ENCODE data around the gene TTPAL. TPM values are rescaled to one million over a fixed set of nuclear protein-coding genes. Genes with fewer than 3 reads are reported as not detected.

Gene TTPAL
- total and polyA plus RNA-seq, 2 of the 4 experiments (the other 2 are of a cell fraction) = 8.2 to 18.1 TPM

DNA sequence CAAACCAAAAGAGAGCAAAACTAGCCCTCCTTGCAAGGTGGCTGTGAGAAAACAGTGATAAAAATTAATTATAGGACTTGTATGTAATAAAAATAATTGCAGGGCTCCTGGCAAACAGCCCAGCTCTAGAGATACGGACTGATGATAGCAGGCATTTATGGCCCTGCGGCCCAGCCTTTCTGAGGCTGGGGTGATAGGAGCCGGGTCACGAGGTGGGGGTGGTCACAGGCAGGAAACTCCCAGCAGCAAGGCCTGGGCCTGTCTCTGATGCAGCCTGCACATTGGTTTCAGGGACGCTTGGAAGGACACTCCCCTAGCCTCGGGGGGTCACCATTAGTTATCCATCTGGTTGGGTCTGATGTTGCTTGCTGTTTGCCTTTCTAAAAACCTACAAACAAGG, 18.7 kb upstream of the TTPAL start:
- 0% methylated on average over 2 of the region's 6 CpGs; no CpG with 5 or more reads in 1 of the 2 experiments for WGBS, 2 experiments (ENCODE audit: extremely low coverage in 2 of 2, insufficient read length in 1 of 2)
- ATAC-seq (ENCODE audit: low read depth) (no peak), DNase-seq (no peak)
- BruUV-seq (replicated peaks) = no TSS peak
- Histone ChIP-seq H2AK9ac (replicated peaks; ENCODE audit: low read depth, low read length, poor library complexity) (no peak overlapping the region), H2AK5ac (ENCODE audit: low read depth, low read length) (no peak overlapping the region), H4K20me1 (ENCODE audit: insufficient read depth, low read length) (no peaks in the 10 kb centered on the region), H3K18ac (ENCODE audit: low read depth, low read length) (no peak overlapping the region), H3K4ac (ENCODE audit: low read depth, low read length) (no peak overlapping the region), H3K9me3 (ENCODE audit: control insufficient read depth, insufficient read depth, low read length) (no peaks in the 10 kb centered on the region), H2BK15ac (ENCODE audit: low read depth, low read length) (no peak overlapping the region), H3K23ac (ENCODE audit: low read depth, low read length) (no peak overlapping the region), H2BK120ac (ENCODE audit: low read depth, low read length) (no peak overlapping the region), H3K27me3 (ENCODE audit: control insufficient read depth, insufficient read depth, low read length) (peaks cover 9% of the 10 kb centered on the region), H4K91ac (ENCODE audit: insufficient read depth, low read depth, low read length) (no peak overlapping the region), H3K27ac (ENCODE audit: insufficient read depth, low read length) (no peak overlapping the region), H3K4me2 (ENCODE audit: low read depth, low read length) (no peak overlapping the region), H3K9ac (ENCODE audit: low read depth, low read length) (no peak overlapping the region), H2BK20ac (ENCODE audit: low read depth, low read length) (no peak overlapping the region), H3K9me1 (ENCODE audit: insufficient read depth, low read length) (no peaks in the 10 kb centered on the region), H4K5ac (ENCODE audit: low read depth, low read length) (no peak overlapping the region), H2BK5ac (ENCODE audit: low read depth, low read length, poor library complexity, severe bottlenecking) (no peak overlapping the region), H3K36me3 (ENCODE audit: control insufficient read depth, insufficient read depth, low read length) (no peaks in the 10 kb centered on the region), H3K14ac (replicated peaks; ENCODE audit: low read depth, low read length) (no peak overlapping the region), H2AFZ (replicated peaks; ENCODE audit: low read length, poor library complexity) (no peak overlapping the region), H3K56ac (ENCODE audit: extremely low read depth, insufficient read depth, low read length) (no peak overlapping the region), H3K4me3 (ENCODE audit: insufficient read depth, low read depth, low read length) (no peak overlapping the region), H4K8ac (ENCODE audit: low read depth in 2 of 2, low read length in 2 of 2) (no peak overlapping the region), H3K4me1 (ENCODE audit: control insufficient read depth, insufficient read depth, low read length) (no peaks in the 10 kb centered on the region), H3K79me1 (ENCODE audit: low read depth in 1 of 2, low read length in 2 of 2) (no peaks in the 10 kb centered on the region)
- in situ Hi-C loops (cut with MboI; ENCODE audit: low sequenced_read_pairs) = no loop called here
- intact Hi-C loops (cut with micrococcal nuclease) = loop anchor here (10.0 kb wide), 1 partner anchor 142 kb away; the partner anchor contains the start of gene FITM2
- TF ChIP-seq MXI1 (IDR thresholded peaks at IDR 0.05; ENCODE audit: borderline replicate concordance, low read depth, low read length) = no peak
- TF ChIP-seq, protein P1, sequence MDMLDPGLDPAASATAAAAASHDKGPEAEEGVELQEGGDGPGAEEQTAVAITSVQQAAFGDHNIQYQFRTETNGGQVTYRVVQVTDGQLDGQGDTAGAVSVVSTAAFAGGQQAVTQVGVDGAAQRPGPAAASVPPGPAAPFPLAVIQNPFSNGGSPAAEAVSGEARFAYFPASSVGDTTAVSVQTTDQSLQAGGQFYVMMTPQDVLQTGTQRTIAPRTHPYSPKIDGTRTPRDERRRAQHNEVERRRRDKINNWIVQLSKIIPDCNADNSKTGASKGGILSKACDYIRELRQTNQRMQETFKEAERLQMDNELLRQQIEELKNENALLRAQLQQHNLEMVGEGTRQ (IDR thresholded peaks at IDR 0.05; ENCODE audit: low read depth, low read length) = no peak
- TF ChIP-seq FOS (IDR thresholded peaks at IDR 0.05; ENCODE audit: low read depth, low read length) = no peak
- no peak for TF ChIP-seq RCOR1 (IDR thresholded peaks at IDR 0.05; ENCODE audit: insufficient replicate concordance, low read length)
- dilution Hi-C loops (cut with HindIII; ENCODE audit: low sequenced_read_pairs, unreplicated experiment) = no loop called here
- POLR2A ChIA-PET (ENCODE audit: unreplicated experiment) = no interaction called here
- CTCF ChIA-PET = interaction anchor here (0.7 kb wide), 1 partner anchor 116 kb away, joined by 3 read pairs; no protein-coding TSS in a partner anchor

Data from IMR-90 (cell line).